GM18868 (cell line): ENCODE data around the gene ATP6V0A1.
"Not testable (repeated sequence)": the region's sequence is repeated elsewhere in the genome, so short reads cannot be mapped to it uniquely, and the experiment has no call there.

Experiments used
- ATAC-seq: cut with Tn5 transposase; IDR thresholded peaks from one replicate; pipeline ENCODE4 v1.9.1; 2021; ENCODE audit warnings: mild to moderate bottlenecking, moderate library complexity; ENCODE audit not compliant: unreplicated experiment

ATP6V0A1 gene

GRCh38 chr17:42555961-42556617, 97.4 kb downstream of the ATP6V0A1 start:
- not testable (repeated sequence) for ATAC-seq

GRCh38 chr17:42559075-42559474, 100.4 kb downstream of the ATP6V0A1 start:
- ATAC-seq, result no peak

- ATAC-seq, result no peak
Measured at GRCh38 chr17:42560246-42560645, 101.6 kb downstream of the ATP6V0A1 start.

DNA sequence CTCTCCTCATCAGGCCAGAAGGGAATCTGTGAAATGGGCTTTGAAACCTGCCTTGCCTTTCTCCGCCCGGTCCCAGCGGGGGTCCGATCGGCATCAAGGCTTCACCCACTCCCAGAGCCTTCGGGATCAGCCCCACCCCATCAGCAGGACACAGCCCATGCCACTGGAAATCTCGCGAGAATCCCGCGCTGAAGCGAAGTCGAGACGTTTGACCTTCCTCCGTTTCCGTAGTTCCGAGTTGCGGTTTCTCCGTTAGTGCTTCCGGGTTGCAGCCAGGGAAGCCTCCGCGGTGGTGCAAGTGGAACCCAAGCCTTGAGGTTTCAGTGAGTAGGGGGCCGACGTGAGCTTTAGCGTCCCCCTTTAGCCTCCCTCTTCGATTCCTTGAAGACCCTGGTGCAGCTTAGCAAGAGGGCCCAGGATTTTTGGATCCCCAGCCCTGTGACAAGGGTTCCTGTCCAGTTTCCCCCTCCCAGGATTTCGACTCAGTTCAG, 103.3 kb downstream of the ATP6V0A1 start, which contains the start of gene COASY:
Gene COASY, plus strand, starts transcription at position 252 of the 491 bp plus-strand sequence. CDS start 475 bp downstream, outside the sequence.
- no peak for ATAC-seq

- ATAC-seq, result no peak
Measured at GRCh38 chr17:42562388-42563142, 103.9 kb downstream of the ATP6V0A1 start.

DNA sequence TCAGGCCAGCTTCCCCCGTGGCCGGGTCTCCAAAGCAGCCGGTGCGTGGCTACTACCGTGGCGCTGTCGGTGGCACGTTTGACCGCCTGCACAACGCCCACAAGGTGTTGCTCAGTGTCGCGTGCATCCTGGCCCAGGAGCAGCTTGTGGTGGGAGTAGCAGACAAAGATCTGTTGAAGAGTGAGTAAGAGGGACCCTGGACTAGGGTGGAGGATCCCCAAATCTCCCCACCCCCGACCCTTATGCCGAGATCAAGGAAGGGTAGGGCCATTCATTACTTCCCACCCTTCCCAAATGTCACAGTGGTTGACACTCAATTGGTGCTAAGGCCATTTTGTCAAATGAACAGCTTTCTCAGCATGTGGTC, 104.4 kb downstream of the ATP6V0A1 start:
- no peak for ATAC-seq

DNA sequence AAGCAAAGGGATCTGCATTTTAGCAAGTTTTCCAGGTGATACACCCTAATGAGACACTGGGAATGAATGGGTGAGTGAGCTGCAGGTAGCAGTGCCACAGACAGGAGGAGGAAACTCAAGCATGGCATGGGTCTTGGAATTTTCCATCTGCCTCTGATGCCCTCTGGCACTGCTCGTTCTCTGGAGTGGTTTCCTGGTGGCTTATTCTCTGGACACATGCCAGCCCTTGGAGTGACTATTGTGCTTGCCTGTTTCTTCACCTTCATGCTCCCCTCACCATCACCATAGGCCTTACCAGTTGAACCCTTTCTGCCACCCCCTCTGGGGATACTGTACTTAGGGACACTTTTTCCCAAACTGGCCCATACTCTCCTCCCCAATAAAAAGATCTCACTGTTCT, 104.9 kb downstream of the ATP6V0A1 start:
- ATAC-seq, result no peak

DNA sequence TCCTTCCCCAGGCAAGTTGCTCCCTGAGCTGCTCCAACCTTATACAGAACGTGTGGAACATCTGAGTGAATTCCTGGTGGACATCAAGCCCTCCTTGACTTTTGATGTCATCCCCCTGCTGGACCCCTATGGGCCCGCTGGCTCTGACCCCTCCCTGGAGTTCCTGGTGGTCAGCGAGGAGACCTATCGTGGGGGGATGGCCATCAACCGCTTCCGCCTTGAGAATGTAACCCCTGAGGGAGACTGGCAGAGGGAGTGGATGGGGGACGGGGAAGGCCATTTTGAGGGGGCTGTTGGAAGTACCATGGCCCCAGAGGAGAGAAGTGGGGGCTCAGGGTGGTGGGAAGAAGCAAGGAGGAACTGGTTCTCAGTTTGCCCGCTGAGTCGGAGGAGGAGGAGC, 105.3 kb downstream of the ATP6V0A1 start:
- no peak for ATAC-seq

- no peak for ATAC-seq
Measured at GRCh38 chr17:42564815-42565522, 106.3 kb downstream of the ATP6V0A1 start.

GRCh38 chr17:42565523-42566214, 107.0 kb downstream of the ATP6V0A1 start:
- no peak for ATAC-seq

DNA sequence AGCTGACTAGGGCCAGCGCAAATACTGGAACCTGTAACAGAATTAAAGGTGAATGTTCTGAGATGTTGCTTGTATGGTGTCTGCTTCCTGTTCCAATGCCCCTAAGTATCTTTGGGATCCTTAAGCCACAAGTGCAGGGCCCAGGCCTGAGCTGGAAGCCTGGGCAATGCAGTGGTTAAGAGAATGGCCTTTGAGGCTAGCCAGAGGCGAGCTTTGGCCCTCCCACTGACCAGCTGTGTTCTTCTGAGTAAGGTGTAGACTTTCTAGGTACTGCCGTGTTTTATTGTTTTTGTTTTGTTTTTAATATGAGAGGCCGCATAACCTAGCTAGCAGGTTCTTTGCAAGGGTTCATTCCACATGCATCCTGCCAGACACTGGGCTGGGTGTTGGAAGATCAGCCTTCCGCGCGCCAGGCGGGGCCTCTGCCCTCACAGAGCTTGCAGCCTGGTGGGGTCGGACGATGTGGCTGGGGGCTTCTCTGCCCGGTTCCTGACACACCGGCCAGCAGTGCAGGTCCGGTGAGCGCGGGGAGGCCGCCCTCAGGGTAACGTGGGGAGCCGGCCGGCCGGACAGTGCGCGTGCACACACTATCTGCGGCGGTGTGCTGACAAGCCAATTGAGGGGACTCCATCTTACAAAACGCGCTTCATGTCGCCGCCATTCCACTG, 107.7 kb downstream of the ATP6V0A1 start:
- ATAC-seq, result no peak

GRCh38 chr17:42566883-42567573, 108.3 kb downstream of the ATP6V0A1 start, which contains the start of gene MLX:
Gene MLX (plus strand): TSS chr17:42567100. CDS start chr17:42567125, 25 bp downstream.
- ATAC-seq, result peak; percentile 53

DNA sequence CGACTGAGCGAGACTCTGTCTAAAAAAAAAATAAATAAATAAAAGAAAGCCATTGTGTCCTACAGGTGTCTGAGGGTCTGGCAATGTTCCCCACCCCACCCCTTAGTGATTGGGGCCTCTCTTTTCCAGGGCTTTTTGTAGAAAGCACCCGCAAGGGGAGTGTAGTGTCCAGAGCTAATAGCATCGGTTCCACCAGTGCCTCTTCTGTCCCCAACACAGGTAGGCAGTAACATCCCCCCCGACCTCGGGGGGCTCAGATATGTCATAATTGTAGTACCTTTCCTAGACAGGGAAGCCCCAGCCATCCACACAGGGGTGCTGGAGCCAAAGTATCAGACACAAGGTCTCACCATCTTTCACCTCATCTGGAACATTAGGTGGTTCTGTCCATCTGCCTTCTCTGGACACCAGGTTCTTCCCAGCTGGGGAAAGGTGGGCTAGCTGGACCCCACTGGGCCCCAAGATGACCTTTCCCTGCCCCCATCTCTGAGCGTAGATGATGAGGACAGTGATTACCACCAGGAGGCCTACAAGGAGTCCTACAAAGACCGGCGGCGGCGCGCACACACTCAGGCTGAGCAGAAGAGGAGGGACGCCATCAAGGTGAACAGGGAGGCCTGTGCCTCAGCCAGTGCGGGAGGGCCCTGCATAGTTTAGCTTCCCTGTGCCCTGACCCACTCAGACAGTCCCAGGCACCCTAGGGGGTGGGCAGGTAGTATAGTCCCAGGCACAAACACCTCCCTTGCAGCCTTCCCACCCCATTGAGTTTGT, 109.8 kb downstream of the ATP6V0A1 start:
- no peak for ATAC-seq

- no peak for ATAC-seq
Measured at GRCh38 chr17:42571435-42572225, 113.0 kb downstream of the ATP6V0A1 start.
